HG03025 (cell line): ENCODE measurements around the gene DNER.
"Not testable (repeated sequence)": the region's sequence is repeated elsewhere in the genome, so short reads cannot be mapped to it uniquely, and the experiment has no call there.

Experiments used
- ATAC-seq: cut with Tn5 transposase; IDR thresholded peaks from one replicate; pipeline ENCODE4 v1.9.1; 2021; ENCODE audit warnings: mild to moderate bottlenecking, moderate library complexity; ENCODE audit not compliant: unreplicated experiment, low FRiP score

The DNER gene

GRCh38 chr2:229409751-229410181 lies 304.6 kb downstream of the DNER start:
- no peak for ATAC-seq

GRCh38 chr2:229408962-229409361 lies 305.4 kb downstream of the DNER start:
- no peak for ATAC-seq

- no peak for ATAC-seq
Measured at GRCh38 chr2:229408356-229408755, 306.0 kb downstream of the DNER start.

GRCh38 chr2:229407170-229407569 lies 307.2 kb downstream of the DNER start:
- ATAC-seq: no peak

- ATAC-seq: no peak
Measured at GRCh38 chr2:229405796-229406195, 308.6 kb downstream of the DNER start.

- ATAC-seq: no peak
Measured at GRCh38 chr2:229403296-229403695, 311.1 kb downstream of the DNER start.

- ATAC-seq: no peak
Measured at GRCh38 chr2:229401171-229401865, 313.0 kb downstream of the DNER start.

GRCh38 chr2:229393926-229394325 lies 320.4 kb downstream of the DNER start:
- no peak for ATAC-seq

- ATAC-seq: no peak
Measured at GRCh38 chr2:229392196-229392595, 322.2 kb downstream of the DNER start.

- ATAC-seq: no peak
Measured at GRCh38 chr2:229388731-229389130, 325.6 kb downstream of the DNER start.

- ATAC-seq: no peak
Measured at GRCh38 chr2:229387866-229388265, 326.5 kb downstream of the DNER start.

GRCh38 chr2:229380101-229380625 lies 334.2 kb downstream of the DNER start:
- ATAC-seq: no peak

GRCh38 chr2:229378386-229378785 lies 336.0 kb downstream of the DNER start:
- ATAC-seq: no peak

GRCh38 chr2:229376866-229377265 lies 337.5 kb downstream of the DNER start:
- ATAC-seq: no peak

- ATAC-seq: no peak
Measured at GRCh38 chr2:229375251-229375650, 339.1 kb downstream of the DNER start.

GRCh38 chr2:229373311-229373710 lies 341.0 kb downstream of the DNER start:
- ATAC-seq: not testable (repeated sequence)

- no peak for ATAC-seq
Measured at GRCh38 chr2:229372207-229372606, 342.1 kb downstream of the DNER start.

- ATAC-seq: no peak
Measured at GRCh38 chr2:229371086-229371485, 343.3 kb downstream of the DNER start.

- no peak for ATAC-seq
Measured at GRCh38 chr2:229370509-229370908, 343.8 kb downstream of the DNER start.

- no peak for ATAC-seq
Measured at GRCh38 chr2:229363185-229363814, 351.1 kb downstream of the DNER start.

GRCh38 chr2:229350883-229351282 lies 363.5 kb downstream of the DNER start:
- no peak for ATAC-seq
